IMR-90 (cell line): Measurements from ENCODE around the gene STUB1.

ENCODE experiments used
- CTCF ChIP-seq: conservative IDR thresholded peaks from 2 replicates; pipeline ENCODE4 v1.5.1; 2012; ENCODE audit warnings: mild to moderate bottlenecking, low read depth, low read length, improper control_type of control experiment
- FOS ChIP-seq: fragments of 150-350 bp; IDR thresholded peaks from 2 replicates; pipeline ENCODE4 v1.6.1; 2016; ENCODE audit warnings: low read depth, low read length
- MAZ ChIP-seq: IDR thresholded peaks from 2 replicates; pipeline ENCODE4 v1.6.1; 2012; ENCODE audit warnings: low read depth, mild to moderate bottlenecking, low read length, improper control_type of control experiment, moderate library complexity, borderline replicate concordance
- MXI1 ChIP-seq: IDR thresholded peaks from 2 replicates; pipeline ENCODE4 v1.6.1; 2012; ENCODE audit warnings: low read depth, mild to moderate bottlenecking, low read length, moderate library complexity, borderline replicate concordance
- POLR2A ChIP-seq: IDR thresholded peaks from 2 replicates; pipeline ENCODE4 v1.6.1; 2012; ENCODE audit warnings: mild to moderate bottlenecking, low read depth, low read length
- RAD21 ChIP-seq: IDR thresholded peaks from 2 replicates; pipeline ENCODE4 v1.6.1; 2012; ENCODE audit warnings: low read length, improper control_type of control experiment
- RCOR1 ChIP-seq: IDR thresholded peaks from 2 replicates; pipeline ENCODE4 v1.6.1; 2012; ENCODE audit warnings: mild to moderate bottlenecking, low read length, improper control_type of control experiment; ENCODE audit not compliant: insufficient replicate concordance

GRCh38 chr16:724188-725040 lies 44.2 kb downstream of the STUB1 start:
- TF ChIP-seq CTCF, result no peak
- no peak for TF ChIP-seq POLR2A
- TF ChIP-seq RAD21, result no peak
- TF ChIP-seq FOS, result no peak
- no peak for TF ChIP-seq RCOR1
- TF ChIP-seq MXI1, result no peak
- TF ChIP-seq MAZ, result no peak
